Measurements from ENCODE around the gene PNPLA5. TPM values are rescaled to one million over a fixed set of nuclear protein-coding genes. Genes with fewer than 3 reads are reported as not detected.

The PNPLA5 gene
- total RNA-seq, 2 experiments from 2014 or later, result 0.15 TPM; not detected in 1

DNA sequence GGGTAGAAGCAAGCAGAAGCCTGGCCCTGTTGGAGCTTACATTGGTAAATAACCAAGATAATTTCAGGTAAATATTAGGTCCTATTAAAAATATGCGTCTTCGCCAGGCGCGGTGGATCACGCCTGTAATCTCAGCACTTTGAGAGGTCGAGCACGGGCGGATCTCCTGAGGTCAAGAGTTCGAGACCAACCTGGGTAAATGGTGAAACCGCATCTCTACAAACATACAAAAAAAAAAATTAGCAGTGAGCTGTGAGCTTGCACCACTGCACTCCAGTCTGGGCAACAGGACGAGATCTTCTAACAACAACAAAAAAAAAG lies 29.0 kb downstream of the PNPLA5 start:
- Histone ChIP-seq H3K4me1 (ENCODE audit: insufficient read depth, low read length, poor library complexity, severe bottlenecking) (no peaks in the 10 kb centered on the region), H3K9me2 (ENCODE audit: insufficient read depth, low read length) (no peaks in the 10 kb centered on the region), H3K79me2 (ENCODE audit: insufficient read depth, low read depth, low read length) (no peaks in the 10 kb centered on the region), H3K4me2 (ENCODE audit: low read length) (no peak overlapping the region), H3K4me3 (ENCODE audit: low read depth, low read length, poor library complexity, severe bottlenecking) (no peak overlapping the region), H3K9me3 (ENCODE audit: low read length) (no peaks in the 10 kb centered on the region), H3K36me3 (ENCODE audit: insufficient read depth, low read length) (no peaks in the 10 kb centered on the region), H3K27ac (ENCODE audit: low read depth, low read length, poor library complexity, severe bottlenecking) (no peak overlapping the region), H4K20me1 (ENCODE audit: insufficient read depth, low read length) (no peaks in the 10 kb centered on the region), H2AFZ (ENCODE audit: low read length) (no peak overlapping the region)
- ChIA-PET CTCF (ENCODE audit: unreplicated experiment) (no interaction called here), POLR2A (no interaction called here)
- intact Hi-C loops (cut with micrococcal nuclease; ENCODE audit: unreplicated experiment), result no loop called here
- TF ChIP-seq, protein P1, sequence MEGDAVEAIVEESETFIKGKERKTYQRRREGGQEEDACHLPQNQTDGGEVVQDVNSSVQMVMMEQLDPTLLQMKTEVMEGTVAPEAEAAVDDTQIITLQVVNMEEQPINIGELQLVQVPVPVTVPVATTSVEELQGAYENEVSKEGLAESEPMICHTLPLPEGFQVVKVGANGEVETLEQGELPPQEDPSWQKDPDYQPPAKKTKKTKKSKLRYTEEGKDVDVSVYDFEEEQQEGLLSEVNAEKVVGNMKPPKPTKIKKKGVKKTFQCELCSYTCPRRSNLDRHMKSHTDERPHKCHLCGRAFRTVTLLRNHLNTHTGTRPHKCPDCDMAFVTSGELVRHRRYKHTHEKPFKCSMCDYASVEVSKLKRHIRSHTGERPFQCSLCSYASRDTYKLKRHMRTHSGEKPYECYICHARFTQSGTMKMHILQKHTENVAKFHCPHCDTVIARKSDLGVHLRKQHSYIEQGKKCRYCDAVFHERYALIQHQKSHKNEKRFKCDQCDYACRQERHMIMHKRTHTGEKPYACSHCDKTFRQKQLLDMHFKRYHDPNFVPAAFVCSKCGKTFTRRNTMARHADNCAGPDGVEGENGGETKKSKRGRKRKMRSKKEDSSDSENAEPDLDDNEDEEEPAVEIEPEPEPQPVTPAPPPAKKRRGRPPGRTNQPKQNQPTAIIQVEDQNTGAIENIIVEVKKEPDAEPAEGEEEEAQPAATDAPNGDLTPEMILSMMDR (conservative IDR thresholded peaks at IDR 0.05; ENCODE audit: low read length), result no peak
- DNase-seq (ENCODE audit: low spot score), result no peak
- no TSS peak for BruUV-seq (replicated peaks)

DNA sequence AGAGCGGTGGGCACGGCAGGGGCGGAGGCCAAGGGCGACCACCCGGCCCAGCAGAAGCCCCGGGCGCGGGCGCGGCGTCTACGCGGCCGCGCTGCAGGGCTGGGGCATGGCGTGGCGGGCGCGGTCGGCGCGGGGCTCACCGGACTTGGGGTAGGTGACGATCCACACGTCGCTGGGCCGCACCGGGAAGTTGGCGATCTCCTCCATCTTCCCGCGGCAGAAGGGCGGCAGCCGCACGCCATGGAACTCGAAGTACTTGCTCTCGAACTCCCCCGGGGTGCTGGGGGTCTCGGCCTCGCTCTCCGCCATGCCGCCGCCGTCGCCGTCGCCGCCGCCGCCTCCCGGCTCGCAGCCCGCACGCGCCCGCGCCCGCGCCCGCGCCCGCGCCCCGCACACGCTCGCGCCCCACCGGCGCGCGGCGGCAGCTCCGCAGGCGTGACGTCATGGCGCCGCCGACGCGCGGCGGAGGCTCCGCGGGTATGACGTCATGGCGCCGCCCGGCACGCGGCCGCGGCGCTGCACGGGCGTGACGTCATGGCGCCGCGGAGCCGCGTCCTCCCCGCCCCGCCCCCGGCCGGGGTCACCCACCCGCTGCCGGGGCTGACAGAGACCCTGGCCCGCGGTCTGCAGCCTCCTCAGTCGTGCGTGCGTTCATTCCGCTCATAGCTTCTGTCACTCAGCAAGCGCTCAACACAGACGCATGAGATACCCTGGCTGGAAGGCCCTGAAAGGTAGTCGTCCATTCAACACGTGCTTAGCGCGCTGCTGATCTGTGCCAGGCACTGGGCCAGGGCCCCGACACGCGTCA lies 29.5 kb downstream of the PNPLA5 start, which contains the start of gene SULT4A1:
TSS of gene SULT4A1 (minus strand) at position 440 of the 808 bp plus-strand sequence. CDS start at position 309, 131 bp downstream.
- Histone ChIP-seq H4K20me1 (ENCODE audit: insufficient read depth, low read length) (no peaks in the 10 kb centered on the region), H3K9me2 (ENCODE audit: insufficient read depth, low read length) (no peaks in the 10 kb centered on the region), H3K9me3 (ENCODE audit: low read length) (no peaks in the 10 kb centered on the region), H2AFZ (ENCODE audit: low read length) (no peak within 1 kb of the TSS), H3K4me1 (ENCODE audit: insufficient read depth, low read length, poor library complexity, severe bottlenecking) (no peaks in the 10 kb centered on the region), H3K4me2 (ENCODE audit: low read length) (no peak within 1 kb of the TSS), H3K79me2 (ENCODE audit: insufficient read depth, low read depth, low read length) (no peaks in the 10 kb centered on the region), H3K4me3 (ENCODE audit: low read depth, low read length, poor library complexity, severe bottlenecking) (no peak within 1 kb of the TSS), H3K36me3 (ENCODE audit: insufficient read depth, low read length) (no peaks in the 10 kb centered on the region), H3K27ac (ENCODE audit: low read depth, low read length, poor library complexity, severe bottlenecking) (no peak within 1 kb of the TSS)
- CTCF ChIA-PET (ENCODE audit: unreplicated experiment), result no interaction called here
- POLR2A ChIA-PET, result no interaction called here
- TF ChIP-seq EZH2phosphoT487 (IDR thresholded peaks at IDR 0.05; ENCODE audit: borderline replicate concordance, low read depth, low read length), result no peak
- TF ChIP-seq, protein P1 (conservative IDR thresholded peaks at IDR 0.05; ENCODE audit: low read length), result no peak
- no peak for DNase-seq (ENCODE audit: low spot score)
- intact Hi-C loops (cut with micrococcal nuclease; ENCODE audit: unreplicated experiment), result no loop called here
- no TSS peak for BruUV-seq (replicated peaks)

DNA sequence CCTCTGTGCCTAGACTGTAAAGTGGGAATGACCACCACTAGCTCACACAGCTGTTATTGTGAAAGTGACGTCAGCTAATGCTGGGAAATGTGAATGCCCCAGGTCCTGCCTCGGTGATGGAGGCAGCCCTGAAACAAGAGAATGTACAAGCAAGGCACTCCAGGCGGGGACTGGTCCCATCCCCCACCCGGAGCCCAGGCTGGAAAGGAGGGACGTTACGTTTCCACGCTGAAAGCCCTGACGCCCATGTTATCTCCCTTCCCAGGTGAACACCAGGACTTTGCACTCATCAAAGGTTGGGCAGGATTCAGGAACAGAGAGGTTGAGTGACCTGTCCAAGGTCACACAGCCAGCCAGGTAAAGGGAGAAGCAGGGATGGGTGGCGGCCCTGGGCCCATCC lies 30.3 kb downstream of the PNPLA5 start:
- TF ChIP-seq EZH2phosphoT487 (IDR thresholded peaks at IDR 0.05; ENCODE audit: borderline replicate concordance, low read depth, low read length), result no peak
- TF ChIP-seq, protein P1 (conservative IDR thresholded peaks at IDR 0.05; ENCODE audit: low read length), result no peak
- intact Hi-C loops (cut with micrococcal nuclease; ENCODE audit: unreplicated experiment), result no loop called here
- no peak overlapping the region for H3K4me3 ChIP-seq (ENCODE audit: low read depth, low read length, poor library complexity, severe bottlenecking)
- H2AFZ ChIP-seq (ENCODE audit: low read length), result no peak overlapping the region
- no peaks in the 10 kb centered on the region for H3K79me2 ChIP-seq (ENCODE audit: insufficient read depth, low read depth, low read length)
- no peaks in the 10 kb centered on the region for H3K36me3 ChIP-seq (ENCODE audit: insufficient read depth, low read length)
- H3K27ac ChIP-seq (ENCODE audit: low read depth, low read length, poor library complexity, severe bottlenecking), result no peak overlapping the region
- H3K9me2 ChIP-seq (ENCODE audit: insufficient read depth, low read length), result no peaks in the 10 kb centered on the region
- ChIA-PET CTCF (ENCODE audit: unreplicated experiment) (no interaction called here), POLR2A (no interaction called here)
- no peak for DNase-seq (ENCODE audit: low spot score)
- H3K9me3 ChIP-seq (ENCODE audit: low read length), result no peaks in the 10 kb centered on the region
- BruUV-seq (replicated peaks), result no TSS peak
- H4K20me1 ChIP-seq (ENCODE audit: insufficient read depth, low read length), result no peaks in the 10 kb centered on the region
- H3K4me2 ChIP-seq (ENCODE audit: low read length), result no peak overlapping the region
- H3K4me1 ChIP-seq (ENCODE audit: insufficient read depth, low read length, poor library complexity, severe bottlenecking), result no peaks in the 10 kb centered on the region

All from OCI-LY7 (cell line).